HUES64 (cell line): ENCODE measurements around the gene LYZL6.

Experiments used
- H3K27ac ChIP-seq: 2 replicates; pipeline ENCODE4 v1.7.0; 2013; ENCODE audit warnings: low read depth, low read length, inconsistent platforms
- H3K27me3 ChIP-seq: 2 replicates; pipeline ENCODE4 v1.6.1; 2013; ENCODE audit warnings: mild to moderate bottlenecking, low read length; ENCODE audit not compliant: insufficient read depth
- H3K36me3 ChIP-seq: 2 replicates; pipeline ENCODE4 v1.6.1; 2013; ENCODE audit warnings: mild to moderate bottlenecking, low read length; ENCODE audit not compliant: insufficient read depth
- H3K4me1 ChIP-seq: 2 replicates; pipeline ENCODE4 v1.6.1; 2013; ENCODE audit warnings: mild to moderate bottlenecking, low read length, moderate library complexity; ENCODE audit not compliant: insufficient read depth
- H3K4me3 ChIP-seq: 2 replicates; pipeline ENCODE4 v1.5.1; 2013; ENCODE audit warnings: mild to moderate bottlenecking, low read length, moderate library complexity
- H3K9ac ChIP-seq: 2 replicates; pipeline ENCODE4 v1.6.1; 2013; ENCODE audit warnings: mild to moderate bottlenecking, low read depth, low read length
- H3K9me3 ChIP-seq: 2 replicates; pipeline ENCODE4 v1.6.1; 2013; ENCODE audit warnings: low read depth, low read length; ENCODE audit not compliant: insufficient read depth
- WGBS: fragments of 150-250, 120-280 bp; methylation state at CpG from one replicate; pipeline ENCODE4 v1.1.7; 2013; ENCODE audit warnings: missing lambda C conversion rate; 5-methylcytosine and 5-hydroxymethylcytosine counted together

Gene LYZL6

GRCh38 chr17:35972945-35973332 is 29.4 kb upstream of the LYZL6 start:
- H3K36me3 ChIP-seq = no peaks in the 10 kb centered on the region
- WGBS = 86% methylated on average over 4 of the region's 4 CpGs
- no peaks in the 10 kb centered on the region for H3K4me1 ChIP-seq
- H3K27ac ChIP-seq = no peak overlapping the region
- no peaks in the 10 kb centered on the region for H3K9me3 ChIP-seq
- no peaks in the 10 kb centered on the region for H3K27me3 ChIP-seq
- H3K4me3 ChIP-seq = no peak overlapping the region
- no peak overlapping the region for H3K9ac ChIP-seq

- Histone ChIP-seq H3K4me1 (no peaks in the 10 kb centered on the region), H3K27me3 (no peaks in the 10 kb centered on the region), H3K9me3 (no peaks in the 10 kb centered on the region)
These were observed 29.0 kb upstream of the LYZL6 start for GRCh38 chr17:35972535-35972934.

DNA sequence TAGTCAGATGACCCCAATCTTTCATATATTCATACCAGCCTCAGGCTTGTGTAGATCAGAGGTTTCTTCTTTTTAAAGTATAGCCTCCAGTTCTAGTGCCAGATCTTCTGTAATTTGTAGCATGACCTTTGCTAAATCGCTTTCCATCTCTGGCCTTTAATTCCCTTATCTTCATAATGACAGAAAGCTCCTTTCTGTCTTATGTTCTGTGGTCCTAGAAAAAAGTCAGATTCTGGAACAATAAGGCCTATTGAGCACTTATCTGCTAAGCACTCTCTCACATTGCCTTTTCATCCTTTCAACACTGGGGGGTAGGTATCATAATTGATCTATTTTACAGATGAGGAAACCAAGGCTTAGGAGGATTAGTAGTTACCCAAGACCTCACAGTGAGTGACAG is 28.6 kb upstream of the LYZL6 start:
- H3K36me3 ChIP-seq = no peaks in the 10 kb centered on the region
- H3K27me3 ChIP-seq = no peaks in the 10 kb centered on the region
- H3K27ac ChIP-seq = no peak overlapping the region
- WGBS = 88% methylated on average over 1 of the region's 1 CpG
- H3K9ac ChIP-seq = no peak overlapping the region
- H3K9me3 ChIP-seq = no peaks in the 10 kb centered on the region
- no peaks in the 10 kb centered on the region for H3K4me1 ChIP-seq
- no peak overlapping the region for H3K4me3 ChIP-seq

More at GRCh38 chr17:35972535-35972934, 29.0 kb upstream of the LYZL6 start:
- 91% methylated on average over 6 of the region's 6 CpGs for WGBS
- H3K36me3 ChIP-seq = no peaks in the 10 kb centered on the region
- no peak overlapping the region for H3K27ac ChIP-seq
- H3K9ac ChIP-seq = no peak overlapping the region
- H3K4me3 ChIP-seq = no peak overlapping the region

DNA sequence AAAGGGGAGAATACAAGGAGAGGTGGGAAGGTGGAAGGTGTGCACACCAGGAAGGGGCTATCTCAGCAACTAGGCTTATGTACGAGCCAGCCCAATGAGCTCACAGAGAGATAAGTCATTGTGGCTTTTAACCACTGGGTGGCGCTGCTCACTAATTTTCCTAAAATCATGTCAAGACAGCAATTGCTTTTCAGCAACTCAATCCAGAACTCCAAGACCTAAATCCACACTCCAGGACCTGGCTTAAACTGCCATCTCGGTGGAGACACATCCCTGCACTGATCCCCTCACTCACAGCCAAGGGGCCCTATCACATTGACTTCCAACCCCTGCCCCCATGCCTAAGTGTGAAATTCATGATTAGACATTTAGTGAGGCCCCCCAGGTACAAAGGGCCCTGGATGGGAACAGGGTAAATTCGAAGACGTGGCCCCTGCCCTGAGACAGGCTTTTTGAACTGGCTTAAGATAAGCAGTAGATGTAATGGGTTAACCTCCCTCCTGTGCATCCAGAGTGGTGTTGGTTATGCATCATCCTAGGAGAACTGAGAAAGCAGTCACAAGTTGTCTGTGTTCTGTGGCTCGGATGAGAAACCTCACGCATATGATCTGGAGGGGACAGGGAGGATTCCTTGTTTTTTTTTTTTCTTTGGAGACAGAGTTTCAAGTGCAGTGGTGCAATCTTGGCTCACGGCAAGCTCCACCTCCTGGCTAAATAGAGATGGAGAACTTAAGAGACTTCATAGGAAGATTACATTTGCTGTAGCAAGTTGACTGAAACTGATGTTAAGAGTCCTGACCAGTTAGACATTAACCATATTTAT is 26.3 kb upstream of the LYZL6 start:
- no peaks in the 10 kb centered on the region for H3K27me3 ChIP-seq
- WGBS = 60% methylated on average over 8 of the region's 8 CpGs
- H3K4me1 ChIP-seq = no peaks in the 10 kb centered on the region
- H3K9ac ChIP-seq = no peak overlapping the region
- no peak overlapping the region for H3K4me3 ChIP-seq
- H3K36me3 ChIP-seq = no peaks in the 10 kb centered on the region
- H3K9me3 ChIP-seq = no peaks in the 10 kb centered on the region
- H3K27ac ChIP-seq = no peak overlapping the region

DNA sequence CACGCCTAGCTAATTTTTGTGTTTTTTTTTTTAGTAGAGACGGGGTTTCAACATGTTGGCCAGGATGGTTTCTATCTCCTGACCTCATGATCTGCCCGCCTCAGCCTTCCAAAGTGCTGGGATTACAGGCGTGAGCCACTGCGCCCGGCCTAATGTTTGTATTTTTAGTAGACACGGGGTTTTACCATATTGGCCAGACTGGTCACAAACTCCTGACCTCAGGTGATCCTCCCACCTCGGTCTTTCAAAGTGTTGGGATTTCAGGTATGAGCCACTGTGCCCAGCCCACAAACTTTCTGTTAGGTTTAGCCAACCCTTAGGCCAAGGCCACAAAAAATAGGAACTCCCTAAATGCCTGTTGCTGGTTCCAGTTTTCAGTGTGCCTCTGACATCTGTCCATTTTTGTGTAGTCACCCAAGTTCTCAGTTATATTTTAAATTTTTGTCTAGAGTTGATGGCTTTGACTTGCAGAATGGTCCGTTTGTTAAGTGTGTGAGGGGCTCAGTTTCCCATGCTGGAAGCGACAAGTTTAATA is 25.1 kb upstream of the LYZL6 start:
- no peaks in the 10 kb centered on the region for H3K36me3 ChIP-seq
- no peak overlapping the region for H3K4me3 ChIP-seq
- 90% methylated on average over 9 of the region's 10 CpGs for WGBS
- no peak overlapping the region for H3K9ac ChIP-seq
- H3K27ac ChIP-seq = no peak overlapping the region
- H3K27me3 ChIP-seq = no peaks in the 10 kb centered on the region
- H3K4me1 ChIP-seq = no peaks in the 10 kb centered on the region
- H3K9me3 ChIP-seq = no peaks in the 10 kb centered on the region

DNA sequence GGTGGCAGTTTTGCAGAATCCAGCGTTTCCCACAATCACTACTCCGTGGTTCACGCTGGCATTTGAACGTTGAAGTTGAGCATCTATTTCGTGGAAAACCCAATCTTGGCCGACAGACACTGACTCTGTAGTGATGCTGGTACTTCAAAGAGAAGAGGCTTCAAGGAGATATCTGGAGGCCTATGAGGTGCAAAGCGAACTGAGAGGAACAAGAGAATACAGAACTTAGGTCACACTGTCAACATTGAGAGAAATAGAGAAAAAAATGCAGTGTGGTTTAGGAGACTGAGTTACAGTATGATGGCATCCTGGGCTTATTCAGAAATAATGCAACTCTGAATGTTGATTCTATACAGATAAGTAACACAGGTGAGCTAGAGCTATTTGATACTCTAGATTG is 21.8 kb upstream of the LYZL6 start:
- Histone ChIP-seq H3K4me3 (no peak overlapping the region), H3K4me1 (no peaks in the 10 kb centered on the region), H3K27me3 (no peaks in the 10 kb centered on the region), H3K36me3 (no peaks in the 10 kb centered on the region), H3K9ac (no peak overlapping the region), H3K27ac (no peak overlapping the region), H3K9me3 (no peaks in the 10 kb centered on the region)
- 91% methylated on average over 7 of the region's 7 CpGs for WGBS

GRCh38 chr17:35963663-35964062 is 20.1 kb upstream of the LYZL6 start:
- WGBS = 87% methylated on average over 6 of the region's 6 CpGs
- Histone ChIP-seq H3K27ac (no peak overlapping the region), H3K36me3 (no peaks in the 10 kb centered on the region), H3K9me3 (no peaks in the 10 kb centered on the region), H3K9ac (no peak overlapping the region), H3K4me3 (no peak overlapping the region), H3K27me3 (no peaks in the 10 kb centered on the region), H3K4me1 (no peaks in the 10 kb centered on the region)

DNA sequence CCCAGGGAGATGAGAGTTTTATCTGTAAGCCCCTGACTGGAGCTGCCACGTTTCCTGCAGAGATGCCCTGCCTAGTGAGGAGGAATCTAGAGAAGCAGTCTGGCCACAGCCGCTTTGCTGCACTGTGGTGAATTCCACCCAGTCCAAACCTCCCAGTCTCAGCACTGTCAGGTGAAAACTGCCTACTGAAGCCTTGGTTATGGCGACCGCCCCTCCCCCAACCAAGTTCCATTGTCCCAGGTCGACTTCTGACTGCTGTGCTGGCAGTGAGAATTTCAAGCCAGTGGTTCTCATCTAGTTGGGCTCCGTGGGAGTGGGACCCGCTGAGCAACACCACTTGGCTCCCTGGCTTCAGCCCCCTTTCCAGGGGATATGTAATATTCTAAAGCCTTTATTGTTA is 10.2 kb upstream of the LYZL6 start:
- H3K27me3 ChIP-seq = no peaks in the 10 kb centered on the region
- H3K9me3 ChIP-seq = no peaks in the 10 kb centered on the region
- H3K4me1 ChIP-seq = peaks cover 6% of the 10 kb centered on the region
- H3K9ac ChIP-seq = peak overlapping the region; percentile 17; the same call in 1 of the 2 replicates
- no peak overlapping the region for H3K27ac ChIP-seq
- no peaks in the 10 kb centered on the region for H3K36me3 ChIP-seq
- whole genome bisulfite sequencing = 52% methylated on average over 7 of the region's 7 CpGs
- H3K4me3 ChIP-seq = no peak overlapping the region

DNA sequence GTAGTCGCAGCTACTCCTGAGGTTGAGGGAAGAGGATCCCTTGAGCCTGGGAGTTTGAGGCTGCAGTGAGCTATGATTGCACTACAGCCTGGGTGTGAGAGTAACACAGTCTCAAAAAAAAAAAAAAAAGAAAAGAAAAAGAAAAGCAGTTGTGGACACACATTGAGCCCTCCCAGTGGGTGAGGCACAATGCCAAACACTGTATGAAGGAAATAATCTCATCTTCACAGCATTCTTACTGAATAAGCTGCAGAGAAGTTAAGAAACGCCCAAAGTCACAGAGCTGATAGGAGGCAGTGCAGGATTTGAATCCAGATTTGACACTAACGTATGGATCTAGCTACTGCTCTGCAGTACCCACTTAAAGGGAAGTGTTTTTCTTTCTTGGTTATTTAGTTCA is 5.9 kb upstream of the LYZL6 start:
- Histone ChIP-seq H3K27ac (no peak overlapping the region), H3K4me3 (no peak overlapping the region)
- 92% methylated on average over 3 of the region's 3 CpGs for WGBS

DNA sequence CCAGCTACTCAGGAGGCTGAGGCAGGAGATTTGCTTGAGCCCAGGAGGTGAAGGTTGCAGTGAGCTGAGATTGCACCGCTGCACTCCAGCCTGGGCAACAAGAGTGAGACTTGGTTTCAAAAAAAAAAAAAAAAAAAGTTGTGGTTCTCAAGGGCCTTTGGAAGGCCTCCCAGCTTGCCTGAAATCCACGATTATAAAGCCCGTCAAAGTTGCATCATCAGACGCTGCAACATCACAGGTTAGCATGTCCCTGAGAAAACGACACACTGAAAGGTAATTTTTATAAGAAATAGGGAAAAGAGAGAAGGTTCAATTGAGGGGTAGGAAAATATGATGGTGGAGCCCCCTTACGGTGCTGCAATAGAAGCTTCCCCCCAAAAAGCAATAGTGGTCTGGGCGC is 4.6 kb upstream of the LYZL6 start:
- Histone ChIP-seq H3K4me1 (no peaks in the 10 kb centered on the region), H3K9me3 (no peaks in the 10 kb centered on the region), H3K4me3 (no peak overlapping the region), H3K36me3 (no peaks in the 10 kb centered on the region), H3K27ac (no peak overlapping the region), H3K9ac (no peak overlapping the region), H3K27me3 (no peaks in the 10 kb centered on the region)
- 94% methylated on average over 7 of the region's 7 CpGs for WGBS

More for the DNA sequence above, 5.9 kb upstream of the LYZL6 start:
- Histone ChIP-seq H3K36me3 (no peaks in the 10 kb centered on the region), H3K9ac (no peak overlapping the region), H3K27me3 (no peaks in the 10 kb centered on the region), H3K4me1 (peaks cover 6% of the 10 kb centered on the region), H3K9me3 (no peaks in the 10 kb centered on the region)

DNA sequence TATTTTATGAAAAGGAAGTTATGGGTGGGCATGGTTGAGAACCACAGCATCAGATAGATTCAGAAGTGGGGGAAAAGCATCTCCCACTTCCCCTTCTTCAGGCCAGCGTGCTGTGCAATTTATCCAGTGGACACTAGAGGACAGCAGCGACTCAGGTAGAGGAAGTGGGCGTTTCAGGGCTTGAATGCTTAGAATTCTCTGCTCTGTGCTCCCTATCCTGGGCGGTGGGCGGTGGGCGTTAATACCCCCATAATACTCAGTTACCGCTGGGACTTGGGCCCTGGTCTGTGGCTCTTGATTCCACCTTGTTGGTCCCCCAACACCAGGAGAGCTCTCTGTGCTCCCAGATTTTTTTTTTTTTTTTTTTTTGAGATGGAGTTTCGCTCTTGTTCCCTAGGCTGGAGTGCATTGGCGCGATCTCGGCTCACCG is 3.7 kb upstream of the LYZL6 start:
- Histone ChIP-seq H3K9me3 (no peaks in the 10 kb centered on the region), H3K27ac (no peak overlapping the region), H3K9ac (no peak overlapping the region), H3K27me3 (no peaks in the 10 kb centered on the region), H3K36me3 (no peaks in the 10 kb centered on the region), H3K4me1 (no peaks in the 10 kb centered on the region), H3K4me3 (no peak overlapping the region)
- WGBS = 46% methylated on average over 12 of the region's 12 CpGs
